HG03432 (cell line): ENCODE data around the gene IKZF3.
A peak's percentile ranks its signal among the peaks of the same experiment; 100 is the strongest.
"Not testable (repeated sequence)": the region's sequence is repeated elsewhere in the genome, so short reads cannot be mapped to it uniquely, and the experiment has no call there.

Experiments used
- ATAC-seq: cut with Tn5 transposase; IDR thresholded peaks from one replicate; pipeline ENCODE4 v1.9.1; 2021; ENCODE audit warnings: mild to moderate bottlenecking, moderate library complexity; ENCODE audit not compliant: unreplicated experiment

The IKZF3 gene

DNA sequence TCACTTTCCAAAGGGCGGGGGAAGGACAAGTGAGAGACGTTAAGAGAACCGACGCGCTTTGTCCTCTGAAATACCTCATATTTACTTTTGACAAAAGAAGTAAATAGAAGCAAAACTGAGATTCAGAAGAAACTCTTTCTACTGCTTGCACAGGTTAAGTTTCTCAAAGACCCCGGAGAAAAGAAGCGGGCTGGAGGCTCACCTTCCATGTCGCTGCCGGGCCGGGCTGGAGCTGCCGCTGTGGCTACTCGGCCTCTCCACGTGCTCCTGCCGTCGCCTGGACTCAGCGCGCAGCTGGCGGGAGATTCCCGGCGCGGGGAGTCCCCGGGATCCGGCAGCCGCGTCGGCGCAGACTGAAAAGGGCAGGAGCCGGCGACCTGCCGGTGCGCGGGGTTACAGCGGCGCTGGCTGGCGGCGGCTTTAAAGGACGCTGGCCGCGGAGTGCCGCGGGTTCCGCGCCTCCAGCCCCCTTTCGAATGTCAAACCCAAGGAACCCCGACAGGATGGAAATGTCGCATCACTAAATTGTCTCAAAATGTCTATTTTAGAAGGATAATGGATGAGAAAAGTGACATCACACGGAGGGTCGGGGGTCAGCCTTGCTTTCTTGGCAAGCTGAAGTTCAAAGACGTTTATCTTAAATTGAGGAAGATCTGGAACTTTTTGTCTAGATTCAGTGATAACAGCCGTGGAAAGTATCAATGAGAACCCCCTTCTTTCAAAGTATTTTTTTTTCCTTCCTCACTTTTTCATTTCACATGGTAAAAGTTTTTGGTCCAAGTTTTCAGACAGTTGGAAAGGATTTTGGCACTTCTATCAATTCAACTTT lies at the start of gene IKZF3:
IKZF3 (minus strand) TSS at position 395 of the 829 bp plus-strand sequence; CDS start at position 209, 186 bp downstream.
- peak; percentile 46 for ATAC-seq

DNA sequence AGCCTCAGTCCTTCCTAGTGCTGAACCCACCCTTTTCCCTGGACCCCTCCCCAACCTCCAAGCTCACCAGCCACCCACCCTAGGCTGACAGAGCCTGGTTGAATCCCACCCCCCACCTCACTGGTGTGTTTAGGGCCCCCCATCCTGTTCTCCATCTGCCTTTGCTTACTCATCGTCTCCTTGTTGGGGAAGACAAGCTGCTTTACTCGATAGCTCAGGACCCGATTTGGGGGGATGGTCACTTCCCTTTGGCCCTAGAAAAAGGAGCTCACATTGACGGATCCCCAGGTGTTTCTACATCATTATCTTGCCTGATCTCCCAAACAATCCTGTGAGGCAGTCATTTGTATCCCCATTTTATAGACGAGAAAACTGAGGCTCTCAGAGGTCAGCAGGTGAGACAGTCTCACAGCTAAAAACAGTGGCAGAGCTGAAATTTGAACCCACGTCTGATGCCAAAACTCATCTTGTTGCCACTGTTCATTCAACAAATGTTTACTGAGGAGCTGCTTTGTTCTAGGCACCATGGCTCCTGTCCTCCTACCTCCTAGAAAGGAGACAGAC lies 44.8 kb upstream of the IKZF3 start:
- no peak for ATAC-seq

DNA sequence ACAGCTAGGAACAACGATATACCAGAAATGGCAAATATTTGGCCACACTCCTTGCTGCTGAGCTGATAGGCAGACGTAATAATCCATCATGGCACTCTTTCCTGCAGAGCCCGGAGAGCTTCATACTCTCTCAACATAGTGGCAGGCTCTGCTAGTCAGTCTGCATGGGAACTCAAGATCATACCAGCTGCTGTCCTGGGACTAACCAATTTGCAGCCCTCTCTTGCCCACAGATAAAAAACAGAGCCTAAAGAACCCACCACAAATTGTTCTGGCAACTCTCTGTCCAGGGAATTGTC lies 40.8 kb upstream of the IKZF3 start:
- no peak for ATAC-seq

DNA sequence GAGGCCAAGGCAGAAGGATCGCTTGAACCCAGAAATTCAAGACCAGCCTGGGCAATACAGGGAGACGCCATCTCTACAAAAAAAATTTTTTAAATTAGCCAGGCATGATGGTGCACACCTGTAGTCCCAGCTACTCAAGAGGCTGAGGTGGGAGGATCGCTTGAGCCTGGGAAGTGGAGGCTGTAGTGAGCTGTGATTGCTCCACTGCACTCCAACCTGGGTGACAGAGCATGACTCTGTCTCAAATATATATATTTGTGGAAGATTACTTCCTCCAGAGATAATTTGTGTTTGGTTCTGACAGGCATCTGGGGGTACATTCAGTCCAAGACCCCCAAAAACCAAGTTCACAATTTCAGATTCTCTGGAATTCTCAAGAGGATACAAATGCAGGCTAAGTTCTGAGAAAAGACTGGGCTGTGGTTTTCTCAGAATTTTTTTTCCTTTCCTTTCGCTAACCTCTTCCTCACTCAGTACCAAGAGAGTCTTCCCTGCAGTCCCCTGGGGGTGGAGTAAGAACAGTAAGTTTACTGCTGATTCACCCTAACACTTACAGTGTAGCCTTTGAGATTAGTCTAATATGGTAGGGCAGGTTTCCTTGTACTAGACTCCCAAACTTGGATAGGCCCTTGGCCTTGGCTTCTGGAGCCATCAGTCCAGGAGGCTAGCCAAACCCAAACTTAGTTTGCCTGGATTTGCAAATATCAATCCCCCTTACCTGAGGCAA lies 39.2 kb upstream of the IKZF3 start:
- no peak for ATAC-seq

DNA sequence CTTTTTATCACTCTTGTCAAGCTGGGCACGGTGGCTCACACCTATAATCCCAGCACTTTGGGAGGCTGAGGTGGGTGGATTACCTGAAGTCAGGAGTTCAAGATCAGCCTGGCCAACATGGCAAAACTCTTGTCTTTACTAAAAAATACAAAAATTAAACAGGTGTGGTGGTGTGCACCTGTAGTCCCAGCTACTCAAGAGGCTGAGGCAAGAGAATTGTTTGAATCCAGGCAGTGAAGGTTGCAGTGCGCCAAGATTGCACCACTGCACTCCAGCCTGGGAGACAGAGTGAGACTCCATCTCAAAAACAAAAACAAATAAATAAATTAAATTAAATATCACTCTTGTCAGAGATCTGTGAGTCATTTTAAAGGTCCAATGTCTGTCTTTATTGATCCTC lies 37.9 kb upstream of the IKZF3 start:
- not testable (repeated sequence) for ATAC-seq

DNA sequence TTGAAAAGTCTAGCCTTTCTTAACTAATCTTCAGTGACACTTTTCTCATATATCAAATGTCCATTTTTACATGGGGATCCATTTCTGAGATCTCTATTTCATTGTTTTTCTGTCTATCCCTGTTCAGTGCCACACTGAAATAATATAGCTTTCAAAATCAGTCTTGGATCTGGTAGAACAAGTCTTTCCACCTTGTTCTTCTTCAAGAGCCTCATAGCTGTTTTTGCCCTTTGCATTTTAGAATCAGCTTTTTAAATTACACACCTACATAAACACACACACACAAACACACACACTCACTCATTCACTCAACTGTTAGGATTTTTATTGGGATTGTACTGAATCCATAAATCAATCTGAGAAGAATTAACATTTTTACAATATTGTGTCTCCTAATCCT lies 35.1 kb upstream of the IKZF3 start:
- ATAC-seq, result no peak

DNA sequence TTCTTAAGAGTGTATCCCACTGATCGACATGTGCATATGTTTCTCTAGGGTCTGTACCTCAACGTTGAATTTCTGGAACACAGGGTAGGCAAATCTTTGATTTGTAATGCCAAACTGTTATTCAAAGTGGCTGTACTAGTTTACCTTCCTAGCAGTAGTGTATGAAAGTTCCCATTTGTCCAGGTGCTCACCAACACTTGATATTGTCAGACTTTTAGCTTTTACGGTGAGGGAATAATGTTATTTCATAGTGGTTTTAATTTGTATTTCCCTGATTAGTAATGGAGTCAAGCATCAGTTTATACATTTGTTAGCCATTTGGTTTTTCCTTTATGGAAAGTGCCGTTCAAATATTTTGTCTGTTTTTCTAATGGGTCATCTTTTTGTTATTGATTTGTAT lies 34.0 kb upstream of the IKZF3 start:
- ATAC-seq, result no peak

DNA sequence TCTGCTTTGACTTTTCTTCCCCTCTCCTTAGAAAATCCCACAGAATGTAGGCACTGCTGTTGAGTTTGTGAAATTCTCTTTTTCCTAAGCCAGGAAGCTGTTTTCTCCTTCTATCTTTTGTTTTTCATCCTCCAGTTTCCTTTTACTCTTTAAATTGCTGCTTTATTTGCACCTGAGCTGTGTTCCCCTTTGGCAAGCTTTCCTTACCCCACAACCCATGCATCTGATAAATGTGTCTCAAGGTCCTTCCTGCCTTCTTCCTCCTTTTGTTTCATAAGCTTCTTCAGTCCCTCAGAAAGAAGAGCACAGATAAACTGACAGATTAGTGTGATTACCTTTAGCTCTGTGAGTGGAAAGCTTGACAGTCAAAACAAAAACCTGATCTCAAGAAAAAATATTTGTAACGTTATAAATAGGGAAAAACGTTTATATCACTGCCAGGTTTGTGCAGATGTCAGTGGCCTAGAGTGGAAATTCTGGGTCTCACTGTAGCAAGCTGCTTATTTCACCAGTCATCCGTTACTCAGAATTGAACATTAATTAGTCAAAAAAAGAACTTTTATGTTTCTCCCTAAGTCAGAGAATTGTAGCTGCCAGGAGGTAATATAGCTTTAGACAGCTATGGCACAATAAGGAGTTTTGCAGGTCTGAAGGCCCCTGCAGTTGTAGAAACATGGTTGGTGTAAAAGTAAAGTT lies 30.7 kb upstream of the IKZF3 start:
- ATAC-seq, result no peak

DNA sequence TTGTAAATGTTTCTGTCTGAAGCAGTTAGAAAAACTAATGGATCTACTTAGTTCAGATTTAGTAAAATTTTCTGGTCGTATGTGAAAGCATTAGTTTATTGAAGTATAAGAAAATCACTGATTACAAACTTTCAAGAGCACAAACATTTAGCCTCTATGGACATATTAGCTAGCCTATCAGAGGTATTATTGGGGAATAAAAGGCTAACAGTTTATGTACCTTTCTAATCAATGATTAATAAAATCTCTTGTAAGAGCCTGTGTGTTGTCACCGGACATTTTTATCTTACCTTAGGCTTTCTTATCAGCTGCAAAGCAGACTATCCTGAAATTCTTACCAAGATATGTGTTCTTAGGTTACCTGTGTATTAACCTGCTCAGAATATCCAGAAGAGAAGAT lies 25.1 kb upstream of the IKZF3 start:
- no peak for ATAC-seq

DNA sequence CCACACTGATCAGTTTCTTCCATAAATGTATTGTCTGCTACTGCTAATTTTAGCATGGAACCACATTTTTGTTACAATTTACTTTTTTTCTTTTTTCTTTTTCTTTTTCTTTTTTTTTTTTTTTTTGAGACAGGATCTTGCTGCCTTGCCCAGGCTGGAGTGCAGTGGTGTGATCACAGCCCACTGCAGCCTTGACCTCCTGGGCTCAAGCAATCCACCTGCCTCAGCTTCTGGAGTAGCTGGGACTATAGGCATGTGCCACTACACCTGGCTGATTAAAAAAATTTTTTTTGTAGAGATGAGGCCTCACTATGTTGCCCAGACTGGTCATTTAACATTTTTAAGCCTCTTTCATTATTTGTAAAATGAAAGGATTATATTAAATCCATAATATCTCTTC lies 23.0 kb upstream of the IKZF3 start:
- no peak for ATAC-seq

DNA sequence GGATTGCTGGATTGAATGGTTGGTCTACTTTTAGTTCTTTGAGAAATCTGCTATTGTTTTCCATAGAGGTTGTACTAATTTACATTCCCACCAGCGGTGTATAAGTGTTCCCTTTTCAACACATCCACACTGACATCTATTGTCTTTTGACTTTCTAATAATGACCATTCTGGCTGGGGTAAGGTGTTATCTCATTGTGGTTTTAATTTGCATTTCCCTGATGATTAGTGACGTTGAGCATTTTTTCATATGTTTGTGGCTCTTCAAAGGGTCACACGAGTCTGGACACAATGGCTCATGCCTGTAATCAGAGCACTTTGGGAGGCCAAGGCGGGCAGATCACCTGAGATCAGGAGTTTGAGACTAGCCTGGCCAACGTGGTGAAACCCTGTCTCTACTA lies 22.0 kb upstream of the IKZF3 start:
- not testable (repeated sequence) for ATAC-seq

DNA sequence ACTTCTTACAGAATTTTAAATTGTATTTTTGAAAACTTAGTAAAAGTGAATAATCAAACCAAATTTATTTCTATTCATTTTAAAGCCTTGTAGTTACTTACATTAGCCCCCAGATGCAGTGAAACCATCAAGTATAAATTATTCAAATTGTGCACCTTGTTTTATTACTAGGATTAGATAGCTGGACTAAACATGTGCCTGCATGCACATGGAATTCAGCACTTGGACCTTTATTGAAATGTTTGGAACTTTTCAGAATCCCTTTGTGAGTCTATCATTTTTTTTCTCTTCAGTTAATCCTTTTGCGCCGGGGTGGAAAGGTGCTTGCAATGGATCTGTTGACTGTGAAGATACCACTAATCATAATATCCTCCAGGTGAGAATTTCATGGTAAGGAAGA lies 8.6 kb upstream of the IKZF3 start:
- ATAC-seq, result no peak

DNA sequence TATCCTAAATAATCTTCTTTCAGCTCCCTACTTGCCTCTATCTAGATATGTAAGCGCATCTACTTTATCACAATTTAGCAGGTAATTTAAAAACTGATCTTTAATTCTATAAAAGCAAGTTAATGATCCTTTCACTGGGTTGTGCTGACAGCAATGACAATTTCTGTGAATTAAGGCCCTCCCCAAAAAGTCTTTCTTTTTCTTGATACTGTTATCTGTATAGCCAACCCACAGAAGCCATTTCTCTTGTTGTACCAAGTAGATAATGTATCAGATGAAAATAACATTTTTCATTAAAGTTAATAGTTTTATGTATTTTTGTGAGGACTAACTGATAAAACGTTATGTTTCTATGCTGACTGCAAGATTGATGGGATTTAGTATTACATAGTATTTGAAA lies 7.7 kb upstream of the IKZF3 start:
- ATAC-seq, result no peak

DNA sequence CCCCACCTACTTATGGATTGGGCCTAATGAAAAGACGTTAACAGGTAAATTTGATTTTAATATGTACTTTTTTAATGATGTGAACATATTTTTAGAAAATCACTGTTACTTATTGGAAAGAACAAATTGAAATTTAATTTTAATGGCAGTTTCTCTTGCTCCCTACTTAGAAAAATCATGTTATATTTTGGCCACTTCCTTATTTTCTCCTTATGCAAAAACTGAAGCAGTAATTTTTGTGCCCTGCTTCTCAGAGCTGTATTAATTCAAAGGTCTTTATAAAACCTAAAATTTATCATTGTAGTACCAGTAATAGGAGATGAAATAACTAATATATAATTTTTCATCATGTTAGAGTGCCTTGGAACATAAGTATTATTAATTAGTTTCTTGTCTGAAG lies 6.7 kb upstream of the IKZF3 start:
- no peak for ATAC-seq

DNA sequence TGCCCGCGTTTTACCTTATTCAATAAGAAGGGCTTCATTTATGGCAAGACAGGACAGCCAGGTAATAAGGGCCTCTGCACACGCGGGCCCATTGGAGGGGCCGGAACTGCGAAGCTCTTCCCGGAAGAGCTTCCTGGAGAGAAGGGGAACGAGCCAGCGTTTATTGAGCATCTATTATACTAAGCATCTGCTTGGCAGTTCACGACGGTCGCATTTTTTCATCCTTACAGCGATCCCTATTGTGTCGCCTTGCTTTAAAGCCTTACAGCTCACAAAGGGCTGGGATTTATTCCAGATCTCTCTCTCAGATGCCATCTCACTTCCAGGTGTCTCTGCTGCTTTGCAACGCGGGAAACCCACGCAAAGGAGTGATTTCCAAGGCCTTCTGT lies 4.4 kb upstream of the IKZF3 start:
- no peak for ATAC-seq

DNA sequence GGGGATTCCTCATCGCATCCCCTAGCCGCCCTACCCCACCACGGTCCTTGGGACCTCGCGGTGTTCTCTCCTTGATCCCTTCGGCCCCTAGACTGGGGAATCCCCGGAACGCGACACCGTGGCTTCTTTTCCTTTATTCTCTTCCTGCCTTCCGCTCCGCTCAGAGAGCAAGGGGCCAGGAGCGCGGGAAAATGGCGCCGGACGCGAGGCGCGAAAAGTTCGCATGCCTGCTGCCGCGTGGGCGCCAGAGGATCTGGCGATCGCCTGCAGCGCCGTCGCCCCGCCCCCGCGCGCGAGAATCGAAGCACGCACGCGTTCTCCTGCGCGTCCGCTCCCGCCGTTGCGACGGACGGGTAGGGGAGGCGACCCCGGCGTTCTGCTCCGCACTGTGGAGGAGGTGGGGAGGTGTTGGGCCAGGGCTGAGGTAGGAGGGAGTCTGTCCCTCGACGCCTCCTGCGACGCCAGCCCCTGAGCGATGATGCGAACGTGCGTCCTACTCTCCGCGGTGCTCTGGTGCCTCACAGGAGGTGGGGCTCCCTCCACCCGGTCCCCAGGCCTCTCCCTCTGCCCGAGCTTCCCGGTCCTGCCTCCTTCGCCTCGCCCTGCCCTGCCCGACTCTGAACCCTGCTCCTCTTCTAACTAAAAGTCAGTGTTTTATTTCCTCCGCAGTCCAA lies 3.9 kb upstream of the IKZF3 start, which contains the start of gene ZPBP2:
ZPBP2 (plus strand) TSS at position 323 of the 674 bp plus-strand sequence; CDS start at position 476, 153 bp downstream.
- ATAC-seq, result no peak

DNA sequence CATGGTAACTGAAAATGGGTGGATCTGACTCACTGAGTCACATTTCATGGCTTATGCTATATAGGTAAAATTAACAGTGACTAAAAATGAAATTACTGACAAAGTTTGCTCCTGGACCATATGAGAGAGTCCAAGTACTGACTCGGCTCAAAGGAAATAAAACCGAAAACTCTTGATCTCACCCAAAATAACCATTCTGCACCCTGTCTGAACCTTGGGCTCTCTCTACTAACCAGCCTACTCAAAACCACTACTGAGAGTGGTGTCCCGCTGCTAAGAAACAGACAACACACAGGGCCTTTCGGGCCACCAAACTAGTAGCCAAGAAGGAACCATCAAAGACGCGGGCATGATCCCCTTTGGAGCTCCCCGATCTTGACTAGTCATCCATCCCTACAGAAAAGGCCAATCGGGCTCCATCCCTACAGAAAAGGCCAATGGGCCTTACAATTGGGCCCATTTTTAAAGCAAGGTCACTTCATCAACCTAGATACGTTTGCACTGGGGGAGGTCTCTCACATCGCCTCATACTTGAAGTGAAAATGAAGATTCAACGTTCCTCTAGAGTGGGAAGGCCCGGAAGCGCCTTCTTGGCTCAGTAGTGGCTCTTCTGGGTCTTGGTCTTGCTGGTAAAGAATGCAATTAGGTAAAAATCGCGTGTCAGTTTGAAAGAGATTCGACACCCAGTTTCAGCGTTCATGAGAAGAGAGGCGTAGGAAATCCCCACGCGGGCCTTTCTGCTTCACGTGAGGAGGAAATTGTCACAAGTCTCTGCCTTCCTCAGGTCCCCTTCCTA lies 3.2 kb upstream of the IKZF3 start:
- peak; percentile 60 for ATAC-seq

DNA sequence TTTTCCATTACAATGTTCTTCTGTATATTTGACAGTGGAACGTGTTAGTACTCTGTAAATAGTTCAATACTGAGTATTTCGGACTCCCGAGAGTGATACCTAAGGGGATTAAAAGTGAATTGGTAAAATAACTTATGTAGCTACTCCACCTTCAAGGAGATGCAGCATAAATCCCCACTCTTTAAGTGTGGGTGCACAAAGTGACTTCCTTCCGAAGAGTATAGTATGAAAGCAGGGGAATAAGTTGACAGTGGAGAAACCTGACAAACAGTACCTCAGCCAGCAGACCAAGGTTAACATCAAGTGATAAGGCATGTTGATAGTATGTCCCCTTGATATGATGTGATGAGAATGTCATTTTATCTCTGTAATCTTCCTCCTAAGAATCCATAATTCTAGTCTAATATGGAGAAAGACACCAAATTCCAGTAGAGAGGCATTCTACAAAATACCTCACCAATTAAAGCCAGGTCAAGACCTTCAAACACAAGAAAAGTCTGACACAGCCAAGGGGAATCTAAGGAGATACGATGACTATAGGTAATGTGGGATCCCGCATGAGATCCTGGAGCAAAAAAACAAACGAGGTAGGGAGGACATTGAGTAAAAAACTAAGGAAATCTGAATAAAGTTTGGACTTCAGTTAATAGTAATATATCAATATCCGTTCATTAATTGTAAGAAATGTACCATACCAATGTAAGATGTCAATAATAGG lies 2.1 kb upstream of the IKZF3 start:
- no peak for ATAC-seq

DNA sequence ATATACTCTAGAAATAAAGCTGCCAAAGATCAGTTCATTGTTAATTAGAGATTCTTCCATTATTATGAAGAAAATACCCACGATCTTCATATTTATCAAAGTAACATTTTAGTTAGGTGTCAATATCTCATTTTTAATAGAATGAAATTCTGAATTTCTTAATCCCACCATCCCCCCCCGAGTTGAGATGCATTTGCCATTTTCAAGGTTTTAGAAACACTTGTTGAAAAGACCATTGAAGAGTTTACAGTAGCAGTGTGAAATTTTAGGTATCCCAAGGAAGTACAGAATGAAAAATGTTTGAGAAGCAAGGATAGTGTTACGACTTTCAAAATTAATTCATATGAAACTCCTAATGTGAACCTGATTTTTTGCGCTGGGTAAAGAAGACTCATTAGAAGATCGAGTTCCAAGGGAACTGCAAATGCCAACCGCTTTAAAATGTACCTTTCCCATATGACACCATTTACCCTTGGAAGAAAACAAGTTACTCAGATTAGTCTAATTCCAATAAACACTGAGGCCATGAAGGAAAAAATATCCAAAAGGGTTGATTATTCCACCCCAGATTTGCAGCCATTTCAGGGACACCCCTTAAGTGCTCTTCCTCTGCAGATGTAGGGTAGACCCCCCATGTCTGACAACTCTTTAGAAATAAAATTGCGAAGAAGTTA lies 731 bp downstream of the IKZF3 start:
- no peak for ATAC-seq
